HepG2 (cell line): ENCODE results near the gene ABTB2. TPM values are rescaled to one million over a fixed set of nuclear protein-coding genes. Genes with fewer than 3 reads are reported as not detected.

Experiments
- ATAC-seq: fragments of 200-7000 bp; cut with Tn5 transposase; 3 replicates; pipeline ENCODE4 v1.9.1; 2020; ENCODE audit warnings: mild to moderate bottlenecking, moderate library complexity
- BruUV-seq: library from RNA; stranded (reverse); fragments of 400-500 nt; replicated peaks from 2 replicates; lab custom pipeline; 2021; lab: Mats Ljungman, UMichigan
- CTCF ChIA-PET: fragments of 300-600 bp; formaldehyde crosslinking; extraction: SDS; loops from one replicate; lab custom pipeline; 2021; ENCODE audit warnings: low total read pairs, inconsistent platforms, low intra/inter-chr PET ratio; lab: Yijun Ruan, JAX
- POLR2A ChIA-PET: fragments of 350-600 bp; sonication (Branson Sonifier 250); formaldehyde crosslinking; loops from one replicate; lab custom pipeline; 2020; ENCODE audit warnings: antibody characterized with exemption, inconsistent platforms; lab: Yijun Ruan, JAX
- DNase-seq: peaks from one replicate; pipeline ENCODE4 v3.0.0-alpha.2; 2015; ENCODE audit warnings: low spot score
- FAIRE-seq: peaks from 3 replicates; lab custom pipeline; 2011; peaks lifted over from hg19 to GRCh38; lab: Jason Lieb, UNC
- H2AFZ ChIP-seq: one replicate; pipeline ENCODE4 v1.6.1; 2011; ENCODE audit warnings: low read length, inconsistent platforms
- H3K27ac ChIP-seq: fragments of 300-600 bp; 3 replicates; pipeline ENCODE4 v1.8.0; 2011; ENCODE audit warnings: mixed run types, mild to moderate bottlenecking, mixed read lengths, low read length, inconsistent platforms; ENCODE audit not compliant: insufficient read depth; ENCODE audit errors: extremely low read length
- H3K27me3 ChIP-seq, 2 experiments: fragments of 200-600 bp in 1 of 2; 2 replicates in 1 of 2; 3 replicates in 1 of 2; pipeline versions ENCODE4 v1.6.0 to v1.8.0; 2011; ENCODE audit warnings: low read length in 2 of 2, mild to moderate bottlenecking in 2 of 2, moderate library complexity in 2 of 2, inconsistent platforms in 1 of 2; ENCODE audit not compliant: insufficient read depth in 2 of 2, control insufficient read depth in 1 of 2
- H3K36me3 ChIP-seq, 2 experiments: fragments of 200-600 bp in 1 of 2; replicated peaks in 1 of 2; 2 replicates in 1 of 2; 3 replicates in 1 of 2; pipeline versions ENCODE4 v1.5.1 to v1.8.0; 2011; ENCODE audit warnings: low read length in 2 of 2, inconsistent platforms in 1 of 2; ENCODE audit not compliant: insufficient read depth in 2 of 2, control insufficient read depth in 1 of 2
- H3K4me1 ChIP-seq: 2 replicates; pipeline ENCODE4 v1.5.1; 2012; ENCODE audit warnings: low read length, inconsistent platforms; ENCODE audit not compliant: insufficient read depth
- H3K4me2 ChIP-seq: 2 replicates; pipeline ENCODE4 v1.6.0; 2011; ENCODE audit warnings: low read depth, low read length, inconsistent platforms
- H3K4me3 ChIP-seq, 3 experiments: fragments of 200-600 bp in 1 of 3; sonication (generic), shearing (Covaris generic) in 1 of 3; replicated peaks in 1 of 3; 2 replicates each; pipeline ENCODE4 v1.5.1; 2011 to 2016; ENCODE audit warnings: low read length in 3 of 3, inconsistent platforms in 2 of 3, low read depth in 2 of 3, mild to moderate bottlenecking in 2 of 3, control low read depth in 1 of 3, mixed read lengths in 1 of 3; ENCODE audit not compliant: insufficient read depth in 1 of 3
- H3K79me2 ChIP-seq: one replicate; pipeline ENCODE4 v1.6.1; 2011; ENCODE audit warnings: low read length, inconsistent platforms; ENCODE audit not compliant: insufficient read depth
- H3K9ac ChIP-seq: 2 replicates; pipeline ENCODE4 v1.6.0; 2011; ENCODE audit warnings: mild to moderate bottlenecking, low read depth, low read length, inconsistent platforms; ENCODE audit not compliant: insufficient read depth
- H3K9me3 ChIP-seq: 2 replicates; pipeline ENCODE4 v1.5.1; 2012; ENCODE audit warnings: mild to moderate bottlenecking, low read length
- H4K20me1 ChIP-seq: 2 replicates; pipeline ENCODE4 v1.6.0; 2011; ENCODE audit warnings: inconsistent platforms, mild to moderate bottlenecking, low read length, moderate library complexity; ENCODE audit not compliant: insufficient read depth
- ASH2L ChIP-seq: fragments of 300-600, 200-600 bp; sonication (generic); IDR thresholded peaks from 2 replicates; pipeline ENCODE4 v1.7.0; 2017; ENCODE audit warnings: low read depth, mild to moderate bottlenecking, moderate library complexity, mixed read lengths, low read length; ENCODE audit not compliant: insufficient read length
- DPF2 ChIP-seq: sonication (generic); formaldehyde crosslinking; IDR thresholded peaks from 2 replicates; pipeline ENCODE4 v1.4.0; 2020; ENCODE audit warnings: mild to moderate bottlenecking, low read depth, missing genetic modification reagents, borderline replicate concordance
- ELF1 ChIP-seq: sonication (generic); formaldehyde crosslinking; IDR thresholded peaks from 2 replicates; pipeline ENCODE4 v1.4.0; 2020; ENCODE audit warnings: missing genetic modification reagents
- GATAD1 ChIP-seq: IDR thresholded peaks from 2 replicates; pipeline ENCODE4 v1.6.1; 2016; ENCODE audit warnings: missing genetic modification reagents, missing compliant biosample characterization
- HDAC1 ChIP-seq: sonication (generic); formaldehyde crosslinking; IDR thresholded peaks from 2 replicates; pipeline ENCODE4 v1.5.1; 2020; ENCODE audit warnings: mild to moderate bottlenecking, missing genetic modification reagents
- HDAC2 ChIP-seq: sonication (generic); formaldehyde crosslinking; IDR thresholded peaks from 2 replicates; pipeline ENCODE4 v1.4.0; 2020; ENCODE audit warnings: missing genetic modification reagents
- JARID2 ChIP-seq: sonication (generic); formaldehyde crosslinking; IDR thresholded peaks from 2 replicates; pipeline ENCODE4 v1.8.1; 2023; ENCODE audit warnings: missing genetic modification reagents, inconsistent platforms; ENCODE audit not compliant: insufficient replicate concordance
- MAFF ChIP-seq: IDR thresholded peaks from 2 replicates; pipeline ENCODE4 v1.6.1; 2011; ENCODE audit warnings: low read depth, low read length, improper control_type of control experiment
- MAX ChIP-seq: IDR thresholded peaks from 2 replicates; pipeline ENCODE4 v1.6.1; 2012; ENCODE audit warnings: inconsistent platforms
- MBNL3 ChIP-seq: fragments of 250-450 bp; sonication (Bioruptor Pico); conservative IDR thresholded peaks from 2 replicates; pipeline ENCODE4 v1.8.0; 2022; ENCODE audit warnings: mild to moderate bottlenecking, inconsistent platforms
- TMF1 ChIP-seq: sonication (generic); formaldehyde crosslinking; IDR thresholded peaks from 2 replicates; pipeline ENCODE4 v1.8.1; 2022; ENCODE audit warnings: low read depth, missing genetic modification reagents
- ZNF224 ChIP-seq: sonication (generic); formaldehyde crosslinking; IDR thresholded peaks from 2 replicates; pipeline ENCODE4 v1.5.0; 2020; ENCODE audit warnings: mild to moderate bottlenecking, missing genetic modification reagents
- ZNF430 ChIP-seq: sonication (generic); formaldehyde crosslinking; IDR thresholded peaks from 2 replicates; pipeline ENCODE4 v1.9.0; 2021; ENCODE audit warnings: mild to moderate bottlenecking, missing genetic modification reagents
- ZNF564 ChIP-seq: sonication (generic); formaldehyde crosslinking; IDR thresholded peaks from 2 replicates; pipeline ENCODE4 v1.8.1; 2023; ENCODE audit warnings: mild to moderate bottlenecking, missing genetic modification reagents
- ZNF768 ChIP-seq: sonication (generic); formaldehyde crosslinking; IDR thresholded peaks from 2 replicates; pipeline ENCODE4 v1.4.0; 2020; ENCODE audit warnings: missing genetic modification reagents
- ZNF891 ChIP-seq: sonication (generic); formaldehyde crosslinking; IDR thresholded peaks from 2 replicates; pipeline ENCODE4 v1.5.0; 2020; ENCODE audit warnings: mild to moderate bottlenecking, missing genetic modification reagents
- ZSCAN22 ChIP-seq: sonication (generic); formaldehyde crosslinking; IDR thresholded peaks from 2 replicates; pipeline ENCODE4 v1.4.0; 2020; ENCODE audit warnings: mild to moderate bottlenecking, missing genetic modification reagents
- WGBS: methylation state at CpG from one replicate; pipeline ENCODE4 v1.1.6; 2017; ENCODE audit warnings: low lambda C conversion rate; 5-methylcytosine and 5-hydroxymethylcytosine counted together
- in situ Hi-C: cut with HindIII; loops from 2 replicates; pipeline ENCODE4 v1.10.0; 2017; ENCODE audit warnings: low pct_unique_long_range_greater_than_20kb; ENCODE audit not compliant: extremely low pct_ligation_motif_present
- intact Hi-C: fragments of 100-400 bp; cut with micrococcal nuclease; formaldehyde crosslinking; loops from one replicate; pipeline ENCODE4 v1.10.0; 2022; ENCODE audit not compliant: unreplicated experiment
- polyA plus RNA-seq, 8 experiments: library from polyadenylated mRNA; depleted of rRNA in 3 of 8; stranded (reverse) in 7 of 8; unstranded in 1 of 8; fragments of >200 nt; fragmentation: Illumina TruSeq in 4 of 8; extraction: Trizol in 4 of 8; gene quantifications; 2 replicates each; pipeline versions ENCODE4 v1.2.1 to v1.2.3, GENCODE V29; 2011 to 2016; ENCODE audit warnings: low read depth in 4 of 8, missing spikeins in 1 of 8, mixed read lengths in 1 of 8; ENCODE audit not compliant: insufficient read depth in 1 of 8
- total RNA-seq, 5 experiments: library from RNA; depleted of rRNA; stranded (reverse); fragments of >200 nt; fragmentation: Illumina TruSeq; extraction: Trizol; gene quantifications; 2 replicates each; pipeline ENCODE4 v1.2.3, GENCODE V29; 2016; ENCODE audit warnings: low read depth in 1 of 5
- TF ChIP-seq, protein P1 (sequence below): sonication (generic); formaldehyde crosslinking; IDR thresholded peaks from 2 replicates; pipeline ENCODE4 v1.4.0; 2020; ENCODE audit warnings: missing genetic modification reagents
- TF ChIP-seq, protein P2 (sequence below): sonication (generic); formaldehyde crosslinking; IDR thresholded peaks from 2 replicates; pipeline ENCODE4 v1.4.0; 2020; ENCODE audit warnings: missing genetic modification reagents, borderline replicate concordance
- TF ChIP-seq, protein P3 (sequence below): sonication (generic); formaldehyde crosslinking; IDR thresholded peaks from 2 replicates; pipeline ENCODE4 v1.8.0; 2022; ENCODE audit warnings: low read depth, missing genetic modification reagents

Gene ABTB2
- total and polyA plus RNA-seq, 2 of the 13 experiments (the other 11 are each of a cell fraction or from before 2014, with no cell fraction given), result 5.1 to 15.4 TPM

GRCh38 chr11:34104680-34105078 is 253.1 kb downstream of the ABTB2 start:
- ATAC-seq, result no peak
- no peak for FAIRE-seq
- no peak for DNase-seq
- in situ Hi-C loops (no loop called here), intact Hi-C loops (loop anchor here (1.0 kb wide), 2 partner anchors 53 to 107 kb away; partner anchors contain the start of gene CAPRIN1)
- Histone ChIP-seq H2AFZ (no peak overlapping the region), H3K27ac (peak overlapping the region; percentile 88), H3K4me3 (peak overlapping the region; percentile 89 to 92 (median 91)), H3K9me3 (no peaks in the 10 kb centered on the region), H3K36me3 (peaks cover 6 to 34% of the 10 kb centered on the region in 2 experiments), H3K4me1 (peaks cover 27% of the 10 kb centered on the region), H3K27me3 (no peaks in the 10 kb centered on the region; a peak in 1 of 5 replicates), H4K20me1 (no peaks in the 10 kb centered on the region), H3K9ac (peak overlapping the region; percentile 97), H3K79me2 (peaks cover 35% of the 10 kb centered on the region), H3K4me2 (peak overlapping the region; percentile 93)
- no TSS peak for BruUV-seq
- 63% methylated on average over 6 of the region's 6 CpGs for WGBS
- ChIA-PET POLR2A (interaction anchor here (0.5 to 2.2 kb wide), 11 partner anchors 10 to 1200 kb away, joined by 3 to 30 read pairs (median 4); partner anchors contain the start of genes ABTB2, APIP, CAPRIN1 and PDHX), CTCF (no interaction called here)
- TF ChIP-seq, protein P1, sequence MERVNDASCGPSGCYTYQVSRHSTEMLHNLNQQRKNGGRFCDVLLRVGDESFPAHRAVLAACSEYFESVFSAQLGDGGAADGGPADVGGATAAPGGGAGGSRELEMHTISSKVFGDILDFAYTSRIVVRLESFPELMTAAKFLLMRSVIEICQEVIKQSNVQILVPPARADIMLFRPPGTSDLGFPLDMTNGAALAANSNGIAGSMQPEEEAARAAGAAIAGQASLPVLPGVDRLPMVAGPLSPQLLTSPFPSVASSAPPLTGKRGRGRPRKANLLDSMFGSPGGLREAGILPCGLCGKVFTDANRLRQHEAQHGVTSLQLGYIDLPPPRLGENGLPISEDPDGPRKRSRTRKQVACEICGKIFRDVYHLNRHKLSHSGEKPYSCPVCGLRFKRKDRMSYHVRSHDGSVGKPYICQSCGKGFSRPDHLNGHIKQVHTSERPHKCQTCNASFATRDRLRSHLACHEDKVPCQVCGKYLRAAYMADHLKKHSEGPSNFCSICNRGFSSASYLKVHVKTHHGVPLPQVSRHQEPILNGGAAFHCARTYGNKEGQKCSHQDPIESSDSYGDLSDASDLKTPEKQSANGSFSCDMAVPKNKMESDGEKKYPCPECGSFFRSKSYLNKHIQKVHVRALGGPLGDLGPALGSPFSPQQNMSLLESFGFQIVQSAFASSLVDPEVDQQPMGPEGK, result 0 out of 2 replicates have a peak, but pooled peaks have one; percentile 3
- TF ChIP-seq ZNF430 (no peak), HDAC1 (CRISPR knock-in tag) (no peak), ZSCAN22 (CRISPR knock-in tag) (no peak), MAX (no peak), DPF2 (CRISPR knock-in tag) (no peak), GATAD1 (CRISPR knock-in tag) (no peak), ZNF224 (CRISPR knock-in tag) (no peak), MAFF (0 out of 2 replicates have a peak, but pooled peaks have one; percentile 27), ELF1 (CRISPR knock-in tag) (no peak), MBNL3 (CRISPR knock-in tag) (no peak), HDAC2 (CRISPR knock-in tag) (no peak), ASH2L (no peak), ZNF768 (CRISPR knock-in tag) (no peak), JARID2 (CRISPR knock-in tag) (no peak), TMF1 (CRISPR knock-in tag) (no peak), ZNF891 (no peak), ZNF564 (CRISPR knock-in tag) (no peak)
- TF ChIP-seq, protein P2, sequence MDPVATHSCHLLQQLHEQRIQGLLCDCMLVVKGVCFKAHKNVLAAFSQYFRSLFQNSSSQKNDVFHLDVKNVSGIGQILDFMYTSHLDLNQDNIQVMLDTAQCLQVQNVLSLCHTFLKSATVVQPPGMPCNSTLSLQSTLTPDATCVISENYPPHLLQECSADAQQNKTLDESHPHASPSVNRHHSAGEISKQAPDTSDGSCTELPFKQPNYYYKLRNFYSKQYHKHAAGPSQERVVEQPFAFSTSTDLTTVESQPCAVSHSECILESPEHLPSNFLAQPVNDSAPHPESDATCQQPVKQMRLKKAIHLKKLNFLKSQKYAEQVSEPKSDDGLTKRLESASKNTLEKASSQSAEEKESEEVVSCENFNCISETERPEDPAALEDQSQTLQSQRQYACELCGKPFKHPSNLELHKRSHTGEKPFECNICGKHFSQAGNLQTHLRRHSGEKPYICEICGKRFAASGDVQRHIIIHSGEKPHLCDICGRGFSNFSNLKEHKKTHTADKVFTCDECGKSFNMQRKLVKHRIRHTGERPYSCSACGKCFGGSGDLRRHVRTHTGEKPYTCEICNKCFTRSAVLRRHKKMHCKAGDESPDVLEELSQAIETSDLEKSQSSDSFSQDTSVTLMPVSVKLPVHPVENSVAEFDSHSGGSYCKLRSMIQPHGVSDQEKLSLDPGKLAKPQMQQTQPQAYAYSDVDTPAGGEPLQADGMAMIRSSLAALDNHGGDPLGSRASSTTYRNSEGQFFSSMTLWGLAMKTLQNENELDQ (CRISPR knock-in tag), result no peak
- TF ChIP-seq, protein P3, sequence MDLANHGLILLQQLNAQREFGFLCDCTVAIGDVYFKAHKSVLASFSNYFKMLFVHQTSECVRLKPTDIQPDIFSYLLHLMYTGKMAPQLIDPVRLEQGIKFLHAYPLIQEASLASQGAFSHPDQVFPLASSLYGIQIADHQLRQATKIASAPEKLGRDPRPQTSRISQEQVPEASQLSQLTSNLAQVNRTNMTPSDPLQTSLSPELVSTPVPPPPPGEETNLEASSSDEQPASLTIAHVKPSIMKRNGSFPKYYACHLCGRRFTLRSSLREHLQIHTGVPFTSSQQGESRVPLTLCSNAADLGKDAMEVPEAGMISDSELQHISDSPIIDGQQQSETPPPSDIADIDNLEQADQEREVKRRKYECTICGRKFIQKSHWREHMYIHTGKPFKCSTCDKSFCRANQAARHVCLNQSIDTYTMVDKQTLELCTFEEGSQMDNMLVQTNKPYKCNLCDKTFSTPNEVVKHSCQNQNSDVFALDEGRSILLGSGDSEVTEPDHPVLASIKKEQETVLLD (CRISPR knock-in tag), result no peak
